OCI-LY3 (cell line): ENCODE measurements around the gene ATP2A3.

Experiments
- H2AFZ ChIP-seq: fragments of 200-600, 300-600 bp; shearing (Covaris generic); 2 replicates; pipeline ENCODE4 v1.6.0; 2014; ENCODE audit warnings: antibody characterized with exemption, low read depth, low read length
- H3K27ac ChIP-seq: fragments of 200-600, 300-600 bp; sonication (generic); 2 replicates; pipeline ENCODE4 v1.5.1; 2014; ENCODE audit warnings: mild to moderate bottlenecking, low read length, moderate library complexity, mixed read lengths
- H3K27me3 ChIP-seq: fragments of 200-600, 300-600 bp; sonication (generic); 2 replicates; pipeline ENCODE4 v1.6.1; 2014; ENCODE audit warnings: low read depth, low read length, mixed read lengths
- H3K36me3 ChIP-seq: fragments of 200-600, 300-600 bp; sonication (generic); replicated peaks from 2 replicates; pipeline ENCODE3; 2014; ENCODE audit warnings: low read depth, low read length, mixed read lengths
- H3K4me1 ChIP-seq: fragments of 300-600, 200-600 bp; sonication (generic); 2 replicates; pipeline ENCODE4 v1.6.1; 2014; ENCODE audit warnings: low read length, mixed read lengths
- H3K4me2 ChIP-seq: fragments of 200-600, 300-600 bp; sonication (generic); 2 replicates; pipeline ENCODE4 v1.6.1; 2014; ENCODE audit warnings: low read length, mixed read lengths
- H3K4me3 ChIP-seq: fragments of 300-600, 200-600 bp; sonication (generic); 2 replicates; pipeline ENCODE4 v1.5.1; 2014; ENCODE audit warnings: antibody characterized with exemption, mild to moderate bottlenecking, low read length, moderate library complexity
- H3K79me2 ChIP-seq: fragments of 300-600, 200-600 bp; shearing (Covaris generic); 2 replicates; pipeline ENCODE4 v1.6.1; 2014; ENCODE audit warnings: mild to moderate bottlenecking, low read length, mixed read lengths
- H3K9ac ChIP-seq: fragments of 300-600, 200-600 bp; shearing (Covaris generic); 2 replicates; pipeline ENCODE4 v1.6.0; 2014; ENCODE audit warnings: mild to moderate bottlenecking, low read length, moderate library complexity
- H3K9me3 ChIP-seq: fragments of 200-600, 300-600 bp; shearing (Covaris generic); 2 replicates; pipeline ENCODE4 v1.6.1; 2014; ENCODE audit warnings: low read length, mixed read lengths; ENCODE audit not compliant: insufficient read depth
- H4K20me1 ChIP-seq: fragments of 200-600, 300-600 bp; sonication (generic); 2 replicates; pipeline ENCODE4 v1.6.1; 2016; ENCODE audit warnings: low read length, mixed read lengths; ENCODE audit not compliant: insufficient read depth
- EZH2phosphoT487 ChIP-seq: fragments of 200-600 bp; shearing (Covaris generic); IDR thresholded peaks from 2 replicates; pipeline ENCODE4 v1.6.1; 2018; ENCODE audit warnings: antibody characterized with exemption, mixed run types, low read depth
- TF ChIP-seq, protein P1 (sequence below): fragments of 200-600, 300-600 bp; sonication (generic); IDR thresholded peaks from 2 replicates; pipeline ENCODE4 v1.5.1; 2014; ENCODE audit warnings: antibody characterized with exemption, low read length, low read depth

ATP2A3 gene

DNA sequence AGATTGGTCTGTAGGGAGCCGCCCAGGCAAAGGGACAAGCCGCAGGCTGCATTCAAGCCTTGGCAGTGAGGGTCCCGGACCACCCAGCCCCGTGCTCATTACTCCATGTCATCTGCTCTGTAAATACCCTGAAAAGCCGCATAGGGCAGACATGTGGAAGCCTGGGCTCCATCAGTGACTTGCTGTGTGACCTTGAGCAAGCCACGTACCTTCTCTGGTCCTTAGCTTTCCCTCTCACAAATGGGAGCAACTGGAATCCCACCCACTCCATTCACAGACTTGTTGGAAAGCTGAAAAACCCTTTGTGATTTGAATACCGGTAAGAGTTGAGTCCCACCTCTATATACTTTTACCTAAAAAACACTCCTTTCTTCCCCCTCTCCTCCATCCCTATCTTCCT is 83.3 kb downstream of the ATP2A3 start:
- no peaks in the 10 kb centered on the region for H4K20me1 ChIP-seq

DNA sequence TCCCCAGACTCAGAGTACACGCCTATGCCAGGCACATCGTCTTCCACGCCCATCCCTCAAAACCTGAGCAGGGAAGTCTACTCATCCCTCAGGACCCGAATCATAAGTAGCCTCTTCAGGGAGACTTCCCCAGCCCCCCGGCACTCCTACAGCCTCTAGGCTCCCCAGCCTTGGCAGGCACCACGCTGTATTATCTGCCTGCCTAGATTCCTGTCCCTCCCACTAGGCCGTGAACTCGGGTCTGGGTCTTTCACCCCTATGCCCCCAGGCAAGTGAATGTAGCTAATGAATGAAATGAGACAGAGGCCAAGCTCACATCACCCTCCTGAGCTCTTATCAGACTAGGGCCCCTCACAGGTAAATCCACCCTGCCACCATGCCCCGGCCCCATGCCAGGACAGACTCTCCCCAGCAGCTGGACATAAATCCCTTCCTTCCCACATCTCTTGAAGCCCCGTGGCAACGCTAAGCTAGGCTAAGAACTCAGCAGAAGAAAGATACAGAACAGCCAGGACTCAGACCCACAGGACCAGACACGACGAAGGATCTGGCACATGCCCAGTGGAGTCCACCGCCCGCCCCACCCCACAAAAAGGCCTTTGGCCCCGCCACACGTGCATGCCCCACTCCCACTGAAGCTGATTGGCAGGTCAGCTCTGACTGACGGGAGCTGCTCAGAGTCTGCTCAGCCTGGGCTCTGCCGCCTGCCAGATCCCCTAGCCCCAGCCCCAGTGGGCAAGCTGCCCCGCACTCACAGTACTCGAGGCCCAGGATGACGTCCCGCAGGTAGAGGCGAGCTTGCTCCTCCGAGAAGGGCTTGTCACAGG is 84.4 kb downstream of the ATP2A3 start:
- Histone ChIP-seq H4K20me1 (no peaks in the 10 kb centered on the region), H3K36me3 (no peaks in the 10 kb centered on the region), H3K4me1 (no peaks in the 10 kb centered on the region), H3K4me2 (no peak overlapping the region), H2AFZ (no peak overlapping the region), H3K9me3 (no peaks in the 10 kb centered on the region), H3K79me2 (no peaks in the 10 kb centered on the region), H3K4me3 (no peak overlapping the region), H3K27me3 (no peaks in the 10 kb centered on the region), H3K27ac (no peak overlapping the region), H3K9ac (no peak overlapping the region)
- no peak for TF ChIP-seq EZH2phosphoT487

More for the DNA sequence above, 83.3 kb downstream of the ATP2A3 start:
- Histone ChIP-seq H3K27ac (no peak overlapping the region), H3K4me1 (no peaks in the 10 kb centered on the region), H3K27me3 (no peaks in the 10 kb centered on the region), H2AFZ (no peak overlapping the region), H3K9me3 (no peaks in the 10 kb centered on the region), H3K36me3 (no peaks in the 10 kb centered on the region), H3K4me3 (no peak overlapping the region), H3K9ac (no peak overlapping the region), H3K79me2 (no peaks in the 10 kb centered on the region), H3K4me2 (no peak overlapping the region)
- TF ChIP-seq EZH2phosphoT487: no peak
- TF ChIP-seq, protein P1, sequence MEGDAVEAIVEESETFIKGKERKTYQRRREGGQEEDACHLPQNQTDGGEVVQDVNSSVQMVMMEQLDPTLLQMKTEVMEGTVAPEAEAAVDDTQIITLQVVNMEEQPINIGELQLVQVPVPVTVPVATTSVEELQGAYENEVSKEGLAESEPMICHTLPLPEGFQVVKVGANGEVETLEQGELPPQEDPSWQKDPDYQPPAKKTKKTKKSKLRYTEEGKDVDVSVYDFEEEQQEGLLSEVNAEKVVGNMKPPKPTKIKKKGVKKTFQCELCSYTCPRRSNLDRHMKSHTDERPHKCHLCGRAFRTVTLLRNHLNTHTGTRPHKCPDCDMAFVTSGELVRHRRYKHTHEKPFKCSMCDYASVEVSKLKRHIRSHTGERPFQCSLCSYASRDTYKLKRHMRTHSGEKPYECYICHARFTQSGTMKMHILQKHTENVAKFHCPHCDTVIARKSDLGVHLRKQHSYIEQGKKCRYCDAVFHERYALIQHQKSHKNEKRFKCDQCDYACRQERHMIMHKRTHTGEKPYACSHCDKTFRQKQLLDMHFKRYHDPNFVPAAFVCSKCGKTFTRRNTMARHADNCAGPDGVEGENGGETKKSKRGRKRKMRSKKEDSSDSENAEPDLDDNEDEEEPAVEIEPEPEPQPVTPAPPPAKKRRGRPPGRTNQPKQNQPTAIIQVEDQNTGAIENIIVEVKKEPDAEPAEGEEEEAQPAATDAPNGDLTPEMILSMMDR: no peak

DNA sequence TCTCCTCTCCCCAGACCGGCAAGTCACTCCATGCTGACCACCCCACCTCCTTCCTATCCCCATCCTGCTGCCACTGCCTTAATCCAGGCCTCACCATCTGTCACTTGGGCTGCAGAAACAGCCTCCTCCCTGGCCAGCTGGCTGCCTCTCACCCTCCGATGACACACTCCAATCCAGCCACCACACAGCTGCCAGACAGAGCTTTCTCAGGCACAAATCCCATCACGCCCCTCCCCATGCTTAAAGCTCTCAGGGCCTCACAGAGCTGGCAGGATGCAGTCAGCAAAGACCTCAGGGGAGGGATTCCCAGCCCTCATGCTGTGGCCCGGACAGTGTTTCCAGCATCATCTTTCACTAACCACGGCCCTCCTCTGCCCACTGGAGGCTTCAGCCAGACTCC is 85.1 kb downstream of the ATP2A3 start:
- Histone ChIP-seq H3K27ac (no peak overlapping the region), H3K4me2 (no peak overlapping the region), H3K79me2 (no peaks in the 10 kb centered on the region), H3K9ac (no peak overlapping the region), H4K20me1 (no peaks in the 10 kb centered on the region), H3K4me1 (no peaks in the 10 kb centered on the region), H3K9me3 (no peaks in the 10 kb centered on the region), H3K36me3 (no peaks in the 10 kb centered on the region), H3K4me3 (no peak overlapping the region), H3K27me3 (no peaks in the 10 kb centered on the region), H2AFZ (no peak overlapping the region)
- TF ChIP-seq, protein P1: no peak
- no peak for TF ChIP-seq EZH2phosphoT487

DNA sequence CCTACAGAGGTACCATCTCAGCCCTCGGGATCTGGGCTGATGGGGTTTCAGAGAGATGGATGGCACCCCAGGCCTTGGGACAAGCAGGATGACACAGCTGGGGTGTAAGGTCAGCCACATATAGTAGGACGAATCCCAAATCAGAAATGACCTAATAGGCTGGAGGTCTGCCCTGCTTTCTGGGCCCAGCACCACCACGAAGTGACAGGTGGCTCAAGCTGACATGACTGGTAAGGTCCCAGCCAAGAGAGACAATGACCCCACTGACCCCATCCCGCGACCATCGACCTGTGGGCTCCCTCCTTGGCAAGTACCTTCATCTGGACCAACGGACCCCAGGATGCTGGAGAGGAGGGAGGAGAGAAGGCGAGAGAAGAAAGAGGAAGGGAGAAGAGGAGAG is 87.0 kb downstream of the ATP2A3 start:
- Histone ChIP-seq H3K36me3 (no peaks in the 10 kb centered on the region), H4K20me1 (no peaks in the 10 kb centered on the region)

More for the DNA sequence above, 87.0 kb downstream of the ATP2A3 start:
- H3K27me3 ChIP-seq: no peaks in the 10 kb centered on the region
- no peak overlapping the region for H3K9ac ChIP-seq
- H3K79me2 ChIP-seq: no peaks in the 10 kb centered on the region
- no peaks in the 10 kb centered on the region for H3K9me3 ChIP-seq
- H2AFZ ChIP-seq: no peak overlapping the region
- H3K4me2 ChIP-seq: no peak overlapping the region
- no peaks in the 10 kb centered on the region for H3K4me1 ChIP-seq
- TF ChIP-seq EZH2phosphoT487: no peak
- TF ChIP-seq, protein P1: no peak
- H3K4me3 ChIP-seq: no peak overlapping the region
- no peak overlapping the region for H3K27ac ChIP-seq
